Measurements from ENCODE around the gene MMRN1.

Gene MMRN1

GRCh38 chr4:89868999-89869589, 25.6 kb upstream of the MMRN1 start:
- DNase-seq (ENCODE audit: low read depth) = peak; percentile 1
- no peak overlapping the region for H3K4me3 ChIP-seq (ENCODE audit: low read length)
- TF ChIP-seq CTCF (conservative IDR thresholded peaks at IDR 0.05; ENCODE audit: low read length) = peak; percentile 66

DNA sequence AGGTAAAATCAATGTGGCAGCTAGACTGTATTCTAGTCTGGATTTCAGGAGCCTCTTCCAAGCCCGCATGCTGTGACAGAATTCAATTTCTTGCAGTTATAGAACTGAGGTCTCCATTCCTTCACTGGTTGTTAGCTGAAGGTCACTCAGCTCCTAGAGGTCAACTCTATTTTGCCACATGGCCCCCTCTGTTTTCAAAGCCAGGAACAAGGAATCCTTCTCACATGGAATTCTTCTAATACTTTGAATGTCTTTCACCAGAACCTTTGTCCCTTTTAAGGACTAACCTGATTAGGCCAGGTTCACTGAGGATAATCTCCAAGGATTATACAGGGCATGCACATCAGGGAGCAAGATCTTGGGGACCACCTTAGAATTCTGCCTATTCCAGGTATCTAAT, 23.4 kb upstream of the MMRN1 start:
- TF ChIP-seq CTCF (conservative IDR thresholded peaks at IDR 0.05; ENCODE audit: low read length) = no peak
- H3K4me3 ChIP-seq (ENCODE audit: low read length) = no peak overlapping the region
- no peak for DNase-seq (ENCODE audit: low read depth)

DNA sequence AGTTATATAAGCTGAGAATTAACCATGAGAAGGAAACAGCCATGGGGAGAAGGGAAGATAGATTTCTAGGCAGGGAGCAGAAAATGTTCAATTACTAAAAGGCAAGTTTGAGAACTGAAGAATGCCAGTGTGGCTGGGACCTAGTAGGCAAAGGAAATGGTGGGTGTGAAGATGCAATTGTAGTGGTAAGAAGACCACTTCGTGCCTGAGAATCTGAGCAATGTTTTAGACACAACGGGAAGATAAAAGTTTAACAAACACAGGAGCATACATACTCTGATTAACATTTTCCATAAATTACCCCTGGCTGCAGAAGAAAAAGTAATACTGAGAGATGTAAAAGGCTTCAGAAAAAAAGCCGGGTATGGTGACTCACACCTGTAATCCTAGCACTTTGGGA, 18.1 kb upstream of the MMRN1 start:
- DNase-seq (ENCODE audit: low read depth) = no peak
- H3K4me3 ChIP-seq (ENCODE audit: low read length) = no peak overlapping the region
- no peak for TF ChIP-seq CTCF (conservative IDR thresholded peaks at IDR 0.05; ENCODE audit: low read length)

- TF ChIP-seq CTCF (conservative IDR thresholded peaks at IDR 0.05; ENCODE audit: low read length) = no peak
- no peak overlapping the region for H3K4me3 ChIP-seq (ENCODE audit: low read length)
- no peak for DNase-seq (ENCODE audit: low read depth)
Measured at GRCh38 chr4:89878611-89879010, 16.0 kb upstream of the MMRN1 start.

- no peak for DNase-seq (ENCODE audit: low read depth)
- no peak overlapping the region for H3K4me3 ChIP-seq (ENCODE audit: low read length)
- no peak for TF ChIP-seq CTCF (conservative IDR thresholded peaks at IDR 0.05; ENCODE audit: low read length)
Measured at GRCh38 chr4:89879215-89879614, 15.4 kb upstream of the MMRN1 start.

DNA sequence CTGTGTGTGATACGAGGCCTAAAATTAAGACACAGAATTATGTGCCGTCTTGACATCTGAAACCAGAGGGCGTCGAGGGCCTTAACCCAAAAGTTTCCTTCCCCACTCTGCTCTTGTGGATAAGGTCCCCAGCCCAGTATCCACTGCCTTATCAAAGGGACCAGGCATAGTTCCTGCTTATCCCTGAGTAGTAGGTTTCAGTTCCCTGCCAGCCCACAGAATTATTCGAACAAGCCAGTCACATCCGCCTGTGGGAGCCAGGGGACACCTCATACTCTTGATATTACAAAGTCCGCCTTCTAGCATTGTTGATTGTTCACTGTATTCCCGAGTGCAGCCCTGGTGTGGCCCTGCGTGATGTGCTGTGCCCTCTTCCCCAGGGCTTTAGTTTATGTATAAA, 5.4 kb upstream of the MMRN1 start:
- DNase-seq (ENCODE audit: low read depth) = no peak
- no peak overlapping the region for H3K4me3 ChIP-seq (ENCODE audit: low read length)
- TF ChIP-seq CTCF (conservative IDR thresholded peaks at IDR 0.05; ENCODE audit: low read length) = no peak

DNA sequence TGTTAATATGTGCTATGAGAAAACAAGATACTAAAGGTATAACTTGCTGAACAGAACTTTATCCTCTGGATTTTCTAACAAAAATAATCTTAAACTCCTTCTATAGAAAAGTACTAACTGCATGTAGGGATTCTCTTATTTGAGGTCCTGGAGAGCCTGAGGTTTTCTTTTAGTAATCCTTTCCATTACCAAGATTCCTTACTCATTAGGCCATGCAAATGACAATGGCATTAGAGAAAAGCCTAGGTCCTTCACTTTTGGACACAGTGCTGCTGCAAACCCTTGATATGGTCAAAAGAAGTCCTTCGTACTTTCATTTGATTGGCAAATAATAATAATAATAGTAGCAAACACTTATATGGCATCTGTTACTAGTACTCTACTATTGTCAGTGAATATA, 3.2 kb downstream of the MMRN1 start:
- no peak overlapping the region for H3K4me3 ChIP-seq (ENCODE audit: low read length)
- TF ChIP-seq CTCF (conservative IDR thresholded peaks at IDR 0.05; ENCODE audit: low read length) = no peak
- no peak for DNase-seq (ENCODE audit: low read depth)
